ENCODE measurements around the gene MYO16.

MYO16 gene

DNA sequence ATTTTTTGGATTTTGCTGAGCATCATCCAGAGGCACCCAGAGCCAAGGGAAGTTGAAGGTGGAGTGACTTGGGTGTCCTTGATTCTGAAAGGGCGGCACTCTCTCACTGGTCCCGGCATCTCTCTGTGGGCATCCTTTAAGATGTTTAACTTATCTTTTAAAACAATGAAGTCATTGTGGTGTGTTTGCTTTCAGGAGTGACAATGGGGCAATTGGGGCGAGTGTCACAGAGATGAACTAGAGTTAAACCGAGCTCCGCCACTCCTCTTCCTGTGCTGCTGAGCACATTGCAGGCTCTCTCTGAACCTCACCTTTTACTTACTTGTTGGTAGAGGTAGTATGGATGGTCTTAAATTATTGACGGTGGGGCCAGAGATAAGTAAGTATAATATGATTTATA lies 295.7 kb downstream of the MYO16 start:
- no peak overlapping the region for H3K9ac ChIP-seq (ENCODE audit: low read depth, low read length)
- H3K4me3 ChIP-seq (ENCODE audit: low read depth, low read length), result no peak overlapping the region
- H3K9me3 ChIP-seq (ENCODE audit: control insufficient read depth, insufficient read depth, low read length), result no peaks in the 10 kb centered on the region
- H3K27me3 ChIP-seq (ENCODE audit: control insufficient read depth, insufficient read depth, low read length), result no peaks in the 10 kb centered on the region
- H3K4me1 ChIP-seq (ENCODE audit: control insufficient read depth, insufficient read depth, low read length), result no peaks in the 10 kb centered on the region
- H3K36me3 ChIP-seq (ENCODE audit: control insufficient read depth, insufficient read depth, low read length), result no peaks in the 10 kb centered on the region

DNA sequence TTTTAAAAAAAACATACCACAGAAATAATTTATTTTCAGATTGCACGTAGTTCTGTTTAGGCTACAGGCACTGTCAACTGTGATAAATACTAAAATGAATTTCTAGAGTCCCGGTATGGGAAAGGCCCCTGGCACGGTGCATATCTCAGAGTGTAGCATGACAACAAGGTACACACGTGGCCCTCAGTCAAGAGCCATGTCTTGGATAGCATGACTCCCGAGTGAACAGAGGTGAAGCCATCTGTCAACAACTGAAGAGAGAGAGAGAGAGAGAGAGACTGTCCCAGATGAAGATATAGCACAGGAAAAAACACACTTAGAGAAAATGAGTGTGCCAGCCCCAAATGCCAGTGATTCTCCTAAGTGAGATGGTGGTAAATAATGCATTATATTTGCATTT lies 297.5 kb downstream of the MYO16 start:
- Histone ChIP-seq H3K4me1 (ENCODE audit: control insufficient read depth, insufficient read depth, low read length) (no peaks in the 10 kb centered on the region), H3K9ac (ENCODE audit: low read depth, low read length) (no peak overlapping the region), H3K27me3 (ENCODE audit: control insufficient read depth, insufficient read depth, low read length) (no peaks in the 10 kb centered on the region), H3K4me3 (ENCODE audit: low read depth, low read length) (no peak overlapping the region), H3K9me3 (ENCODE audit: control insufficient read depth, insufficient read depth, low read length) (no peaks in the 10 kb centered on the region), H3K36me3 (ENCODE audit: control insufficient read depth, insufficient read depth, low read length) (no peaks in the 10 kb centered on the region)

DNA sequence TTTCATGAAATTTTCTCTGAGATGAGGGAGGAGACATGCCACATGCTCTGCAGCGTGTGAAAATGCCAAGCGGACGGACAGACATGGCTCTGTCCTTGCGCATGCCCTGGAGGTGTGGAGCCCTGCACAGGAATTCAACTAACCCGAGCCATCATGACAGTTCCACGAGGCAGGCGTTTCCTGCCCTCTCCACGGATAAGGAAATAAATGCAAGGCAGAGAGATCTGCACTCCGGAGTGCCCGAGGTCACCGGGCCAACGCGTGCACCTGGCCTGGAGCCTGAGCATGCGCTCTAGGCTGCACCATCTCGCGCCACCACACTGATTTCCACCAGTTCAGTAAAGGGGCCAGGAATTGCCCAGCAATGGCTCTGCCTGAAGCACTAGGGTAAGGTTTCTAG lies 298.2 kb downstream of the MYO16 start:
- no peaks in the 10 kb centered on the region for H3K4me1 ChIP-seq (ENCODE audit: control insufficient read depth, insufficient read depth, low read length)
- no peak overlapping the region for H3K9ac ChIP-seq (ENCODE audit: low read depth, low read length)
- no peaks in the 10 kb centered on the region for H3K27me3 ChIP-seq (ENCODE audit: control insufficient read depth, insufficient read depth, low read length)
- no peaks in the 10 kb centered on the region for H3K9me3 ChIP-seq (ENCODE audit: control insufficient read depth, insufficient read depth, low read length)
- H3K36me3 ChIP-seq (ENCODE audit: control insufficient read depth, insufficient read depth, low read length), result no peaks in the 10 kb centered on the region
- H3K4me3 ChIP-seq (ENCODE audit: low read depth, low read length), result no peak overlapping the region

DNA sequence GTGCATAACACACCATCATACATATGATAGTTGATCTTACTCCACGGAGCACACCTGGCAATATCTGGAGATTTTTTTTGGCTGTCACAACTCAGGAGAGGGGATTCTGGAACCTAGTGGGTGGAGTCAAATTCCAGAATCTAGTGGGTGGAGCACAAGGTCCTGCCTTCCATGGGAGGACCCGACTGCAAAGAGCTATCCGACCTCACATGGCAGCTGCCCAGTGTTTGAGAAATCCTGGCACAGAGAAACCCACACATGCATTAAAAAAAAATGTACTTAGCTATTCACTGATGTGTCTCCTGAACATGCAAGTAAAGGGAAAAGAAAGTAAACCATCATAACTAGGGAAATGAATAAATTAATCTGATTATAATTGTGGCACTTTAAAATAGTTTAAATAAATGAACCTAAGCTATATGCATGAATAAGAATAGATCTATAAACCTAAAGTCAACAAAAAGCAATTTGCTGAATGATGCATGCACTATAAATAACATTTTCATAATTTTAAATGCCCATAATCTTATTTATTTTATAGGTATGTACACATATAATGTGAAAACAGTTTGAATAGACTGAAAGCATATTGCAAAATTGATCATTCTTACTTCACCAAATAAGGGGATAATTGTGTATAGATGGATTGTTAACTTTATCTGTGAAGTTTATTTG lies 300.3 kb downstream of the MYO16 start:
- Histone ChIP-seq H3K9me3 (ENCODE audit: control insufficient read depth, insufficient read depth, low read length) (no peaks in the 10 kb centered on the region), H3K9ac (ENCODE audit: low read depth, low read length) (no peak overlapping the region), H3K4me1 (ENCODE audit: control insufficient read depth, insufficient read depth, low read length) (no peaks in the 10 kb centered on the region), H3K27me3 (ENCODE audit: control insufficient read depth, insufficient read depth, low read length) (no peaks in the 10 kb centered on the region), H3K36me3 (ENCODE audit: control insufficient read depth, insufficient read depth, low read length) (no peaks in the 10 kb centered on the region), H3K4me3 (ENCODE audit: low read depth, low read length) (no peak overlapping the region)

DNA sequence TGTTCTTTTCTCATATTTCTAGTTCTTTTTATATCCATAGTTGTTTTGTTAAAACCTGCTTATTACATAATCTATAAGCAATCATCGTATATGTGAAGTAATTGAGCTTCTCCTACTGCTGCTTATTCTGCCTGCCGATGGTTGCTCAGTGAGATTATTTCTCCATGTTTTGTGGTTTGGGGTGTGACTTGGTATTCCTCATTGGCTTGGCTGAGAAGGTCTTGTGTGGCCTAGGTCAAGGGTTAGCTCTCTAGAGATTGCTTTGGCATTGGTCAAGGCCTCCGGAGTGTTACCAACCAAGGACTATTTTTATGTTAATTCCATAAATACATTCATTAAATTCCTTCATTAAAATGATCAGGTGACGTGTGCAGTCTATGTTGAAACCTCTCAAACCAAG lies 302.8 kb downstream of the MYO16 start:
- Histone ChIP-seq H3K36me3 (ENCODE audit: control insufficient read depth, insufficient read depth, low read length) (no peaks in the 10 kb centered on the region), H3K9me3 (ENCODE audit: control insufficient read depth, insufficient read depth, low read length) (no peaks in the 10 kb centered on the region), H3K4me1 (ENCODE audit: control insufficient read depth, insufficient read depth, low read length) (no peaks in the 10 kb centered on the region), H3K4me3 (ENCODE audit: low read depth, low read length) (no peak overlapping the region), H3K9ac (ENCODE audit: low read depth, low read length) (no peak overlapping the region), H3K27me3 (ENCODE audit: control insufficient read depth, insufficient read depth, low read length) (no peaks in the 10 kb centered on the region)

DNA sequence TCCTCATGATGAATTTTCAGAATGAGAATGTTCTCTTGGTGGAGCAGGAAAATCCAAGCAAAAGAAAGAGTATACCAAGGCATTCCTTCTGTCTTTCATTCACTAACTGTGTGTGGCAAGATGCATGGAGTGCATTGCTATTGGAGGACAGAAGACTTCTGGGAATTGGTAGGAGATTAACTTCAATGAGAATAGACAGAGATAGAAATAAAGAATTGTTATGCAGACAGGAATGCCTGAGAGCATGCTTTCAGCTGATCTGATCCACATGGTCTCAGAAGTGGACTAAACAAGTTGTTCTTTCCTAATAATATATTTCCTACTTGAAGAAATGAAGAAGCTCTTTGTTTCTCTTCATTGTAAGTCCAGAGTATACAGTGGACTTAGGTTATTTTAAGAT lies 303.6 kb downstream of the MYO16 start:
- no peaks in the 10 kb centered on the region for H3K9me3 ChIP-seq (ENCODE audit: control insufficient read depth, insufficient read depth, low read length)

DNA sequence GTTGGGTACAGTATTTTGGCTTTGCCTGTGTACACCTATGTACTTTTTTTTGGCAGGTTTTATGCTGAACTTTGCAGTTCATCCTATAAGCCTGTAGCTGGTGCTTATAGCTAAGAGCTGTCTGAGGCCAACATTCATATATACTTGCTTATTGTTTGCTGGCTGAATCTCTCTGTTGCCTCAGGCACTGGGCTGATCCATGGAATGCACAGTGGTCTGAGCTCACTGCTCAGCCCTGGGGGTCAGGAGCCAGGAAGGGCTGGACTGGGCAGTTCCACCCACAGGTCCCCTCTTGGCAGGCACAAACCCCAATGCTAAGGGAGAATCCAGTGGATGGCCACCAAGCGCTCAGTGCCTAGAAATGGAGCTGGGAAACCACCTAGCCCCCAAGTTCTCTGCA lies 308.7 kb downstream of the MYO16 start:
- Histone ChIP-seq H3K27me3 (ENCODE audit: control insufficient read depth, insufficient read depth, low read length) (no peaks in the 10 kb centered on the region), H3K9me3 (ENCODE audit: control insufficient read depth, insufficient read depth, low read length) (no peaks in the 10 kb centered on the region), H3K4me3 (ENCODE audit: low read depth, low read length) (no peak overlapping the region), H3K9ac (ENCODE audit: low read depth, low read length) (no peak overlapping the region), H3K4me1 (ENCODE audit: control insufficient read depth, insufficient read depth, low read length) (no peaks in the 10 kb centered on the region), H3K36me3 (ENCODE audit: control insufficient read depth, insufficient read depth, low read length) (no peaks in the 10 kb centered on the region)

More for the DNA sequence above, 303.6 kb downstream of the MYO16 start:
- Histone ChIP-seq H3K4me1 (ENCODE audit: control insufficient read depth, insufficient read depth, low read length) (no peaks in the 10 kb centered on the region), H3K4me3 (ENCODE audit: low read depth, low read length) (no peak overlapping the region), H3K9ac (ENCODE audit: low read depth, low read length) (no peak overlapping the region), H3K36me3 (ENCODE audit: control insufficient read depth, insufficient read depth, low read length) (no peaks in the 10 kb centered on the region), H3K27me3 (ENCODE audit: control insufficient read depth, insufficient read depth, low read length) (no peaks in the 10 kb centered on the region)

DNA sequence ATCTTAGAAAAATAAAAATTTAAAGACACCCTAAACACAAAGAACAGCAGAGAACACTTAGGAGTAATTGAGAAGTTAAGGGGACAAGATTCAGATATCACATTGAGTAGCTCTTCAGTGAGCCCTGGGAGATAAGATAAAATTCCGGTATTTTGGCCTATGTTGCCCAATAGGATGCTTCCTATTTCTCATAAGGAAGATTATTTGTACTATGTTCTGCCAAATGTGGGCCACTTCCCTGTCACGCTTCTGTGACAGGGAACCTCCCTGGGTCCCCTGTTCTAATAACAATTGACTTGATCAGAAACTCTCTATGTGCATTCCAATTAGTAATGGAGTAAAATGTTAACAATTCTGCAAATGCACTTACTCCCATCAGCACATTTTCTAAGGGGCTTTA lies 310.7 kb downstream of the MYO16 start:
- H3K4me3 ChIP-seq (ENCODE audit: low read depth, low read length), result no peak overlapping the region
- no peaks in the 10 kb centered on the region for H3K36me3 ChIP-seq (ENCODE audit: control insufficient read depth, insufficient read depth, low read length)
- H3K9ac ChIP-seq (ENCODE audit: low read depth, low read length), result no peak overlapping the region
- no peaks in the 10 kb centered on the region for H3K9me3 ChIP-seq (ENCODE audit: control insufficient read depth, insufficient read depth, low read length)
- no peaks in the 10 kb centered on the region for H3K27me3 ChIP-seq (ENCODE audit: control insufficient read depth, insufficient read depth, low read length)
- no peaks in the 10 kb centered on the region for H3K4me1 ChIP-seq (ENCODE audit: control insufficient read depth, insufficient read depth, low read length)

DNA sequence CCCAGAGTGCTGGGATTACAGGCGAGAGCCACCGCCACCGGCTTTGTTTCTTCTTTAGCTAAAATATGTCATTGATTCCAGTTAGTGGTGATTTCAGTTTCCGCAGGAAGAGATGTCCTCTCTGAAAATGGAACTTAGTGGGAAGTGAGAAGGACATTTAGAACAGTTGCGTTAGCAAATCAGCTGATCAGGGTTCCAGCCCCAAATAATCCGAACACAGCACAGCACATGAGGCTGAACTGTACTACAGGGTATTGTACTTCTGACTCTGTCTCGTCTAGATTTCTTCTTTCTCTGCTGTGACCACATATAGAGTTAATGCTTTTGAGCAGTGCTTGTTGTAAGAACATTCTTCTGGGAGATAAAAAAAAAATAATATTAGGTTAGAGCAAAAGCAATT lies 314.4 kb downstream of the MYO16 start:
- no peaks in the 10 kb centered on the region for H3K4me1 ChIP-seq (ENCODE audit: control insufficient read depth, insufficient read depth, low read length)

DNA sequence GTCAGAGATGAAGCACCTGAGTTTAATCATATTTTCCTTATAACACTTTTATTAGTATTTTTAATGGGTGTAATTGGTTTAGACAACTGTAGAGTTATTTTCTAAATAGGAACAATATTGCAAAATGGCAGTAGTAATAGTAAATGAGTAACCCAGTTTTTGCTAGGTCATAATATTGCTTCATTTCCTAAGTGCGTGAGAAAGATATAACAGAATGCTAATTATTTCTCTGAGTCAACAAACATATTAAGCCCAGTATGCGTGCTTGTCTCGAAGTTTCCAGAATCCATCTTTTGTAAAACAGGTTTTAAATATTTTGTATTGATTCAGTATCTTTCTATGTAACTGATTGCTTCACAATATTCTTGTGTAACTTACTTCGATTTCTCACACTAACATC lies 315.3 kb downstream of the MYO16 start:
- H3K27me3 ChIP-seq (ENCODE audit: control insufficient read depth, insufficient read depth, low read length), result no peaks in the 10 kb centered on the region
- H3K4me3 ChIP-seq (ENCODE audit: low read depth, low read length), result no peak overlapping the region
- H3K9me3 ChIP-seq (ENCODE audit: control insufficient read depth, insufficient read depth, low read length), result no peaks in the 10 kb centered on the region
- no peaks in the 10 kb centered on the region for H3K4me1 ChIP-seq (ENCODE audit: control insufficient read depth, insufficient read depth, low read length)
- no peak overlapping the region for H3K9ac ChIP-seq (ENCODE audit: low read depth, low read length)
- no peaks in the 10 kb centered on the region for H3K36me3 ChIP-seq (ENCODE audit: control insufficient read depth, insufficient read depth, low read length)

More for the DNA sequence above, 314.4 kb downstream of the MYO16 start:
- Histone ChIP-seq H3K27me3 (ENCODE audit: control insufficient read depth, insufficient read depth, low read length) (no peaks in the 10 kb centered on the region), H3K9me3 (ENCODE audit: control insufficient read depth, insufficient read depth, low read length) (no peaks in the 10 kb centered on the region), H3K36me3 (ENCODE audit: control insufficient read depth, insufficient read depth, low read length) (no peaks in the 10 kb centered on the region), H3K9ac (ENCODE audit: low read depth, low read length) (no peak overlapping the region), H3K4me3 (ENCODE audit: low read depth, low read length) (no peak overlapping the region)

DNA sequence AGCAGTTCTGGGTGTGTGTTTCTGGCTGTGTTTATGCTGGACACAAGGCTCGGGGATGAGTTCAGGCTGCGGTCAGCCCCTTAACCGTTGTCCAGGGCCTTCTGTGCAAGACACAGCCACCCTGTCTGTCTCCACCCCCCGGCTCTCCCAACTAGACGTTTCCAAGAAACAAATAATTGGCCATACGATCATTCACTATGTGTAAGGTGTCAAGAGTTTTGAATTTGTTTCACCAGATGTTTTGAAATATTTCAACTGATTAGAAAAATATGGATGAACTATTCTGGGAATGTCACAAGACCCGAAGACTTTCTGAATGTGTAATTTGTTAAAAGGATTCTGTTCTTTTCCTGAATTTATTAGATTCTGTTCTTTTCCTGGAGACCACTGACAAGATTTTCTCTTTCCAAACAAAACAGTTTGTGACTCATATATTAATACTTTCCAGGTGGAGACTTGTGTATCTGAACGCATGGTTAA lies 318.2 kb downstream of the MYO16 start:
- no peaks in the 10 kb centered on the region for H3K27me3 ChIP-seq (ENCODE audit: control insufficient read depth, insufficient read depth, low read length)
- no peak overlapping the region for H3K4me3 ChIP-seq (ENCODE audit: low read depth, low read length)
- H3K36me3 ChIP-seq (ENCODE audit: control insufficient read depth, insufficient read depth, low read length), result no peaks in the 10 kb centered on the region
- H3K4me1 ChIP-seq (ENCODE audit: control insufficient read depth, insufficient read depth, low read length), result no peaks in the 10 kb centered on the region
- no peak overlapping the region for H3K9ac ChIP-seq (ENCODE audit: low read depth, low read length)
- H3K9me3 ChIP-seq (ENCODE audit: control insufficient read depth, insufficient read depth, low read length), result no peaks in the 10 kb centered on the region

DNA sequence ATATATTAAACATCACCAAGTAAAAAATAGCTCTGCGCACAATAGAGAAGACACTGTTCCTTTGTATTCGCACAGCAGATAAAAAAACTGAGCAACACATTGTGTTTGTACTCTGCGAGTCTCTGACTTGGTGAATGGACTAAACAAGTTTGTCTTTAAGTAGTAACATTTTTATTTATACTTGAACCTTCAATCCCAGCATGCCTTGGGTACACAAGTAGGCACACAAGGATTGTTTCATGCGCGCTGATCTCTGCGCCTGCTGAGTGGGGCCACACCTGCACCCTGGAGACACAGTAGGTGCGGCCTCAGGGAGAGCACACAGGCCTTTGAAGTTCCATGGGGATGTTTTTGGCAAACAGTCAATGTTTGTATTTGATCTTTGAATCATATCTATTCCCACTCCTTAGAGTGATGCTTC lies 318.9 kb downstream of the MYO16 start:
- Histone ChIP-seq H3K4me3 (ENCODE audit: low read depth, low read length) (no peak overlapping the region), H3K9ac (ENCODE audit: low read depth, low read length) (no peak overlapping the region), H3K27me3 (ENCODE audit: control insufficient read depth, insufficient read depth, low read length) (no peaks in the 10 kb centered on the region), H3K9me3 (ENCODE audit: control insufficient read depth, insufficient read depth, low read length) (no peaks in the 10 kb centered on the region), H3K36me3 (ENCODE audit: control insufficient read depth, insufficient read depth, low read length) (no peaks in the 10 kb centered on the region), H3K4me1 (ENCODE audit: control insufficient read depth, insufficient read depth, low read length) (no peaks in the 10 kb centered on the region)

Measured in iPS-15b (cell line).